Colon (tissue), 2 donors: ENCODE data around the gene SSU72.
"Not testable (repeated sequence)": the region's sequence is repeated elsewhere in the genome, so short reads cannot be mapped to it uniquely, and the experiment has no call there.

Experiments used
- FAIRE-seq: peaks from 2 replicates; lab custom pipeline; 2012; peaks lifted over from hg19 to GRCh38; lab: Jason Lieb, UNC
- donor health status: control.
- donor health status: control.

The SSU72 gene

DNA sequence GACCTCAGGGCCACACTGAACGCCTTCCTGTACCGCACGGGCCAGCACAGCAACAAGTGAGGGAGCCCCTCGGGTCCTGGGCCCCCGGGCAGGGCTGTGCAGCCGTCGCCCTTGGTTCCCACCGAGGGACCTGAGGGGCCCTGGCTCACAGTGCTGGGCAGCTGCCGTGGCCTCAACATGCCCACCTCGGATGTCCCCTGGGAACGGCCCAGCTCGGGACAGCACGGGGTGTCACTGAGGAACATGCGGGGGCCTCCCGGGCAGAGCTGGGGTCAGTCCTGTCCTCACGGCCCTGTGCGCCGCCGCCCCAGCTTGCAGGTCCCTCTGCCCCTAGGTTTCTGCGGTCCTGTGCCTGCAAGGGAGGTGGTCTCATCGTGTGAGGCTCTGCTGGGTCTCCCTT, 48.2 kb downstream of the SSU72 start:
- FAIRE-seq: not testable (repeated sequence)

DNA sequence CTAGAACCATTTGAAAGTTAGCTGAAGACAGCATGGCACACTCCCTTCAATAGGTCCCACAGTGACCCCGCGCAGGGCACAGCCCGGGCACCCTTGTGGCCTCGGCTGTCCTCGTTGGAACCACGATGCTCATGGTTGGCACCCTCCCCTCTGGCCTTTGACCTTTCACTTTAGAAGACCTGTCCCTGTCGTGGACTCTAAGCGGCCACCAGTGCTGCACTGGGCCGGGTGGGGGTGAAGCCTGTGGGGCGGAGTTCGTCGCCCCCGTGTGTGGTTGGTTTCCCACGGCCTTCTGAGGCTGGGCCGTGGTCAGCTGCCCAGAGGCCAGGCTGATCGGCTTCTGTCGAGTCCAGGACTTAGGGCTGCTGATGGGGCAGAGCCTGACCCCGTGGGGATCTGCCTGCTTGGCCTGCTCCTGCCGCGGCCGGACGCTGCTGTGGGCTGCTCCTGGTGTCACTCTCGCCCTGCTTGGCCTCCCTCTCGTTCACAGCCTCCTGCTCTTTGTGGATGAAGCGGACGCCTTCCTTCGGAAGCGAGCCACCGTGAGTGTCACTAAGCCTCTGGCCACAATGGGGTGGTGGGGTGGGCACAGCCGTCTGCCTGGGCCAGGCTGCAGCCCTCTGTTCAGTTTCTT, 49.8 kb downstream of the SSU72 start:
- not testable (repeated sequence) for FAIRE-seq

DNA sequence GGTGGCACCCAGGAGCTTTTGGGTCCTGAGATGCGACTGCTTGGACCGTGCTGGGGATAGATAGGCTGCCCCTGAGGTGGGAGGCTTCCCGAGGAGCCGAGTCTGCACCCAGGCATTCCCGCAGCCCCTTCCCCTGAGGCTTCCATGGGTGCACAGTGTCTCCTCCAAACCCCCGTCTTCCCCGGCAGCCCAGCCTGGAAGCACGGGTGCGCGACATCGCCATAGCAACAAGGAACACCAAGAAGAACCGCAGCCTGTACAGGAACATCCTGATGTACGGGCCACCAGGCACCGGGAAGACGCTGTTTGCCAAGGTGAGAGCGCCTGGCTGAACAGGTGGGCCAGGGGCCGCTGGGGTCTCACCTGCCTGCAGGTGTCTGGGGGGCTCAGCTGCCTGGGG, 51.0 kb downstream of the SSU72 start:
- not testable (repeated sequence) for FAIRE-seq

DNA sequence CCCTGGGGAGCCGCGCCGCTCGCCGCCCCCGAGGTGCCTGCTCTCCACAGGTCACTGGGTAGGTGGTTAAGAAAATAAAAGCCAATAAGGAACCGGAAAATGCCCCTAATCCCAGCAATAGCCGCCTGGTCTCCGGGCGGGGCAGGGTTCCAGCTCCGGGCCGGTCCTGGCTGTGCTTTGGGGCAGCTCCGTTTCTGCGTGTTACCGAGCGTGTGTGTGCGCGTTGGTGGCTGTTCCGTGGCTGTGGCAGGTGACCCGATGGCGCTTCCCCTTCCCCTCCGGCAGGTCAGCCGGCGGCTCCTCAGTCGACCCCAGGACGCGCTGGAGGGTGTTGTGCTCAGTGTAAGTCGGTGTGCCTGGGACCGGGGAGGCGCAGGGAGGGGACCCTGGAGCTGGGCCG, 51.4 kb downstream of the SSU72 start:
- not testable (repeated sequence) for FAIRE-seq

DNA sequence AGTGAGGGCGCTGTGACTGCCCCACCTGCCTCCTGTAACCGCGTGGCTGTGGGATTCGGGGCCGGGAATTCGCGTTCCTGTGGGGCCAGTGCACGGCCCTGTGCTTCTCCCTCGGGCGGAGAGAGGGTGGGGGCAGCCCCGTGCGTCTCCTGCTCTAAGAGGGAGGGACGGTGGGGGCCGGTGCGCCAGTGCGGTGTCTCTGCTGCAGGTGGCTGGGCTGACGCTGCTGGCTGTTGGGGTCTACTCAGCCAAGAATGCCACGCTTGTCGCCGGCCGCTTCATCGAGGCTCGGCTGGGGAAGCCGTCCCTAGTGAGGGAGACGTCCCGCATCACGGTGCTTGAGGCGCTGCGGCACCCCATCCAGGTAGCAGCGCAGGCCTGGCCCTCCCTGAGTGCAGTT, 52.1 kb downstream of the SSU72 start:
- FAIRE-seq: not testable (repeated sequence)

DNA sequence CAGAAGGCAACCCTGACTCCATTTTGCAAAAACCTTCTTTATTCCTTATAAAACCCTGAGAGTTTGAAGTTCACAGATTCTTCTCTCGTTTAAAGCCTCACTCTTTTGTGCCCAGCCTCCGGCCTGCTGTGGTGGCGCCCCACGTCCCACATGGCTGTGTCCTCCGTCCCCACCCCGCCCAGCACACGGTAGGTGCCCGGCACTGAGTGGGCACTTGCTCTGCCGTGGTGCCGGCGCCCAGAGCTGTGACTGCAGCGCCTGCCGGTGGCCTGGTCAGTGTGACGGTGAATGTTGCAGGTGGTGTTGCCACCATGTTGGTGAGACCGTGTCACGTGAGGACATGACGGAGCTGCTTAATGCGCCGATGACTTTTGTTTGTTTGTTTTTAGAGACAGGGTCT, 53.3 kb downstream of the SSU72 start:
- no peak for FAIRE-seq

DNA sequence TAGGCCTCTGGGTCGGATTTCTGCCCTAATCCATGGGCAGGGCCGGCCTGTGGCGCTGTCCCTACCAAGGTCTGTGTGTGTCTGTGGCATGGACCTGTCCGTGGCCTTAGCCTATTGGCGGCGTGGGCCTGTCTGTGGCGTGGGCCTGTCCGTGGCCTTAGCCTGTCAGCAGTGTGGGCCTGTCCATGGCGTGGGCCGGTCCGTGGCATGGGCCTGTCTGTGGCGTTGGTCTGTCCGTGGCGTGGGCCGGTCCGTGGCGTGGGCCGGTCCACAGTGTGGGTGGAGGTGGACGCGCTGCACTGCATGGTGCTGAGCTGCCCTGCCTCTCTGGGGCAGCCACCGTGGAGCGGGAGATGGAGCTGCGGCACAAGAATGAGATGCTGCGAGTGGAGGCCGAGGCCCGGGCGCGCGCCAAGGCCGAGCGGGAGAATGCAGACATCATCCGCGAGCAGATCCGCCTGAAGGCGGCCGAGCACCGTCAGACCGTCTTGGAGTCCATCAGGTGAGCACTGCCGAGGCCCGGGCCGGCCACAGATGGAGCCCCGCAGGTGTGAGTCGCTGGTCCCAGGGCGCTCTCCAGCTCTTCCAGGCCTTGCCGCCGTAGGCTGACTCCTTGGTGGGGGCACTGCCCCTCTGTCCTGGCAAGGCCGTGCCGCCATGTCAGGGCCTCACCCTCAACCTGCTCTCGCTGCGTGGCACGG, 54.7 kb downstream of the SSU72 start:
- FAIRE-seq: not testable (repeated sequence)

DNA sequence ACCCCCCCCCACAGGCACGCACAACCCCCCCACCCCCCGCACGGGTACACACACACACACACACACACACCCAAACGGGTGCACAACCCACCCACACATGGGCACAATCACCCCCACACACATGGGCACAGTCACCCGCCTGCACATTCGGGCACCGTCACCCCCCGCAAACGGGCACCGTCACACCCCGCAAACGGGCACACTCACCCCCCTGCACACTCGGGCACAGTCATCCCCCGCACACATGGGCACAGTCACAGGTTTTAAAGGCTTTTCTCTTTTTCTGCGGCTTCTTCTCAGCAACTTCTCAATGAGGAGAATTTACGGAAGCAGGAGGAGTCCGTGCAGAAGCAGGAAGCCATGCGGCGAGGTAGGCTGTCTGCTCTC, 56.0 kb downstream of the SSU72 start:
- FAIRE-seq: not testable (repeated sequence)

DNA sequence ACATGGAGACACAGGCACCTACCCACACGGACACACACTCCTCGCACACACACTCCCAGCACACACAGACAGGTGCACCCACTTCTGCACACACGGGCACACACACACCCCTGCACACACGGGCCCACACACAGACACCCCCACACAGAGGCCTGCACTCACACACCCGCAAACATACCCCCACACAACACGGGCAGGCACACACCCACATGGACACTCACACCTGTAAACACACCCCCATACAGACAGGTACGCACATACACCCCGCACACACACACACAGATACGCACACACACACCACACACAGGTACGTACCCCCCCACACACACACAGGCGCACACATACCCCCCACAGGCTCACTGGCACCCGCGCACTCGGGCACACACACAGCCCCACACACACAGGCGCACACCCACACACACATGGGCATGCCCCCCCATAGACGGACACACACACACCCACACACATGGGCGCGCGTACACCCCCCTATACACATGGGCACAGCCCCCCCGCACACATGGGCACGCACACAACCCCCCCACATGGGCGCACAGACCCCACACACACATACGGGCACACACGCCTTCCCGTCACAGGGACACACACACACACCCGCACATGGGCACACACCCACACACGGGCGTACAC, 56.6 kb downstream of the SSU72 start:
- no peak for FAIRE-seq

DNA sequence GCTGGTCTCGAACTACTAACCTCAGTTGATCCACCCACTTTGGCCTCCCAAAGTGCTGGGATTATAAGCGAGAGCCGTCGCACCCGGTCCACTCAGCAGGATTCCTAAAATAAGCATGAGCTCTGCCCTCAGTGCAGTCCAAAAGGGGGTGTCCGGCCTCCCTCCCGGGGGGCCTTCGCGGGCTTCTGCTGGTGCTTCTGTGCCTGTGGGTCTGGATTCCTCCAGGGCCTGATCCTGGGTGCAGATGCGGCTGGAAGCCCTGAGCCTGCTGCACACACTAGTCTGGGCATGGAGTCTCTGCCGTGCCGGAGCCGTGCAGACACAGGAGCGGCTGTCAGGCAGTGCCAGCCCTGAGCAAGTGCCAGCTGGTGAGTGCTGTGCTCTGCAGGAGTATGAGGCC, 57.7 kb downstream of the SSU72 start:
- FAIRE-seq: not testable (repeated sequence)

DNA sequence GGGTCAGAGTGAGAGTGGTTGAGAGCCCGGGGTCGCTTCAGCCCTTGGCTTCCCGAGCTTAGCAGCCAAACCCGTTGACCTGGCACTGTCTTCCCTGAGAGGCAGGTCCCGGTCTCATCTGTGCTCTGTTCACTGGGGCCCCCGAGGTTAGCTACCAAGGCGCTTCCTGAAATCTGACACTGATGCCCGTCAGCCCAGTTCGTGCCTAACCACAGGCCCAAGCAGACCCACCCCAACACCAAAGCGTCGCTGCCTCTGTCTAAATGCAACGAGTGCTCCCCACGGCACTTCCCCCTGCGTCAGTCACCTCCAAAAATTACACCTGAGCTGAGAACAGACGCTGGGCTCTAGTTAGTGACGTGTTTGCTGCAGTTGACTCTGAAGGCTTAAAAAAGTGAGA, 60.3 kb downstream of the SSU72 start:
- not testable (repeated sequence) for FAIRE-seq

DNA sequence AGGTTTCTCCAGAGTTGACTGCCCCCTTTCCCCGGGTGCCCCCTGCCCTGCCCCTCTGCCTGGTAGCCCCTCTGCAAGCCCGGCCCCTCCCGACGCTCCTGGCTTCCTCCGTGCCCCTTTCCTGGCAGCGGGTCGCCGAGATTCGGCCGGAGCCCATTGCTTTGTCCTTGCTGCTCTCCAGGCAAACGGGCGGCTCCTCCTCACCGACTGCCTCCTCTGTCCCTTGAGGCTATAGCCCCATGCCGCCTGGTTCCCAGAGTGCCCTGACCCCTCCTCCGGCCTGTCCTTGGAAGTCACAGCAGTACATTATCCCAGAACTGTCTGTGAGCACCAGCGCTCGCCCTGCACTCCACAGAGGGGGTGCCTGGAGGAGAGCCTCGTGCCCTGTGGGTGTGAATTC, 61.0 kb downstream of the SSU72 start:
- FAIRE-seq: not testable (repeated sequence)

DNA sequence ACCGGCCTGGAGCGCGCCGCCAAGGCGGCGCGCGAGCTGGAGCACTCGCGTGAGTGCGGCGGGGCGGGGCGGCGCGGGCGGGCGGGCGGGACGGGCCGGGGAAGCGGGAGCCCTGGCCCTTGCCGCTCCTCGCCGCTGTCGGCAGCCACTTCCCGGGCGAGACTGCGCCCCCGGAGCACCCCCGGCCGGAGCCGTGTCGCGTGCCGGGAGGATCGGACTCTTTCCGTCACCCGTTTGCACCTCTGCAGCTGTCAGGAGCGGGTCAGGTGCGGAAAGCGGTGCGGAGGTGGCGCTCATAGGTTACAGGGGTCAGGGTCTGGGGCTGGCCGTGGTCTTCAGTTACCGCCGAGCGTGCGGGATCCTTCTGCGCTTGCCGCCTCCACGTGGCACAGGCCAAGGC, 62.2 kb downstream of the SSU72 start:
- not testable (repeated sequence) for FAIRE-seq

DNA sequence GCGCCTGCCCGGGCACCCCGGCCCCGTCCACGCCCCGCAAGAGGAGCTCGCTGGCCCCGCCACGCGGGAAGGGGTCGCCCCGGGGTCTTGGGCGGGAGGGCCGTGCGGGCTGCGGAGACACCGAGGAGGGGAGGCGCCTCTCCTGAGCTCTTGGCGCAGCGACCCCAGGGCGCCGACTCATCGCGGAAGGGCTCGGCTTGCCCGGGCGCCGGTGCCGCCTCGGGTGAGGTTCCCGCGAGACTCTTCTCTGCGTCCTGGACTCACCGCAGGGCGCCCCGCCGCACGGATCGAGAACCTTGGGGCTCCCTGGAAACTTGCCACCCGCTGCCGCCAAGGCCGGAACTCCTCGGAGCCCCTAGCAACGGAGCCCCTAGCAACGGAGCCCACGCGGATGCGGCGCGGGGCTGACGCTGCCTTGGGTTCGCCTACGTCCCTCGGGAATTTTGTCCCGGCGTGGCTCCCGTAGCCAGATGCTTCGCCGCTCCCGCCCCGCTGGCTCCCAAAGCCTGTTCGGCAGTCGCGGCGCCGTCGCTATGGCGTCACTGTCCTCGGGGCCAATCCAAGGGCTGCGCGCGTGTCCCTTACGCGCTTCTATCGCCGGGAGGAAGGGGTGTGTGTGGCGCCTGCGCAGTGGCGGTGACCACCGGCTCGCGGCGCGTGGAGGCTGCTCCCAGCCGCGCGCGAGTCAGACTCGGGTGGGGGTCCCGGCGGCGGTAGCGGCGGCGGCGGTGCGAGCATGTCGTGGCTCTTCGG, 63.0 kb downstream of the SSU72 start, which contains the start of gene ATAD3A:
Gene ATAD3A, plus strand, starts transcription at position 630 of the 753 bp plus-strand sequence. Its CDS starts 107 bp downstream, at position 737.
- FAIRE-seq: no peak

DNA sequence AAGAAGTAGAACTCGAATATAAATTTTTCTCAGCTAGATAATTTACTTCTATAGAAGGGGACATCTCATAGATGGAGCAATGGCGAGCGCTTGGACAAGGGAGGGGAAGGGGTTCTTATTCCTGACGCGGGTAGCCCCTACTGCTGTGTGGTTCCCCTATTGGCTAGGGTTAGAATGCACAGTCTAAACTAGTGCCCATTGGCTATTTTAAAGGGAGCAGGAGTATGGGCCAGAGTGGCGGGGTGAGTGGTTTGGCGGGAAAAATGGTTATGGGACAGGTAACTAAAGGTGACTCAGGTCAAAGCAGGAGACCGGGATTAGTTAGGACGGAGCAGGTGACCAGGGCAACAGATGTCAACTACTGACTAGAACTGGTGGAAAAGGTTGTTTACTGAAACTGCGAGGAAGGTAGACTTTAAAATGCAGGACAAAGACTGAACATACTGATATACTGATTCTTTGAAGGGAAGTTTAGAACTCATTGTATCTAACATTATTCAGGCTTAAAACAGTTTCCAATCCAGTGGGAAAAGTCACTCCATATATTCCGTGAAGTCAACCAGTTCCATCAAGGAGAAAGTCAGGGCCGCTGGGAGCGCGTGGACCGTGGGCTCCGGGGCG, 63.6 kb downstream of the SSU72 start:
- no peak for FAIRE-seq

DNA sequence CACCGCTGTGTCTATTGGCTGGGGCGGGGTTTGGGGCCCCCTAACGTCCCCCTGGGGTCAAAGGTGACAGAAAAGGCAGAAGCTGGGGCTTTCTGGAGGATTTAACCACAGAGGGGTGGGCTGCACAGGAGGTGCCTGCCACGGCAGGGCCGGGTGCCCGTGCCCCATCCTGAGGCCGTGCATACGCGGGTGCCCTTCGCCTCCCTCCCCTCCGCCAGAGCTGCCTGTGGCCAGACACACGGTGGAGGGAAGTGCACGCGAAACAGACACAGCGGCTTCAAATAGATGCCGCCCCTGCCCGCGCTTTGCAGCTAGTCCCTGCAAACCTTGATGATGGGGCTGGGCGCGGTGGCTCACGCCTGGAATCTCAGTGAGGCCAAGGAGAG, 65.2 kb downstream of the SSU72 start:
- FAIRE-seq: not testable (repeated sequence)

DNA sequence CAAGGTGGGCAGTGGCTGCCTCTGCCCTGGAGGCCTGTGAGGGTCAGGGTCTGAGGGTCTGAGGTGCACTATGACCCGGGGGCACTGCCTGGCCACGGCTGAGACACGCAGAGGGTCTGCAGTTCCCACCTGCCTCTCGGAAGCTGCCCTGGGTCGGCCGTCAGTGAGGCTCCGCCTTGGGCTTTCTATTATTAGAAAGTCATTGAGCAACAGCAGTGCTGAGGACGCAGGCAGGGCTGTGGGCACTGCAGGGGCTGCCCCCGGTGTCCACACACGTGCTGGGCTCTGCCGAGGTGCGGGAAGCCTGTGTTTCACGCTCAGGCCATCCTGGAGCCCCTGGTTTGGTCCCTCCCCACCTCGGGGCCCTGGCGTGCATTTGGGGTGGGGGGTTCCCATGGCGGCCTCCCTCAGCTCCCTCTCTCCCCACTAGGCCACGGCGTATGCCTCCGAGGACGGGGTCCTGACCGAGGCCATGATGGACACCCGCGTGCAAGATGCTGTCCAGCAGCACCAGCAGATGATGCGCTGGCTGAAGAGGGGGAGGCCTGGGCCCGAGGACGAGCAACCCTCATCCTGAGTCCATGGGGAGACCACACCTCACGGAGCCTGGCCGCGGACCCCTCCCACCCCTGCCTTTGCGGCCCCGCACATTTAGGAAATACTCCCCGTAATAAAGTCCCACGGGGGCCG, 65.7 kb downstream of the SSU72 start:
- FAIRE-seq: not testable (repeated sequence)

DNA sequence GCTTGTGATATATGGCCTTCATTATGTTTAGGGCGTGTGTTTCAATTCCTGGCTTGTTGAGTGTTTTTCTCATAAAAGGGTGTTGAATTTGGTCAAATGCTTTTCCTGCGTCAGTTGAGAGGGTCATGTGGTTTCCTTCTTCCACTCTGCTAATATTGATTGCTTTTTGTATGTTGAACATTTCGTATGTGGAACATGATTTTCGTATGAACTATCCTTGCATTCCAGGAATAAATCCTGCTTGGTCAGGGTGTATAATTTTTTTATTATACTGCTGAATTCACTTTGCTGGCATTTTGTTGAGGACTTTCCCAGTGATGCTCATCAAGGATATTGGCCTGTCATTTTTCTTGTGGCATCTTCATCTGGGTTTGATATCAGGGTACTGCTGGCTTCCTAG, 67.4 kb downstream of the SSU72 start:
- FAIRE-seq: no peak

DNA sequence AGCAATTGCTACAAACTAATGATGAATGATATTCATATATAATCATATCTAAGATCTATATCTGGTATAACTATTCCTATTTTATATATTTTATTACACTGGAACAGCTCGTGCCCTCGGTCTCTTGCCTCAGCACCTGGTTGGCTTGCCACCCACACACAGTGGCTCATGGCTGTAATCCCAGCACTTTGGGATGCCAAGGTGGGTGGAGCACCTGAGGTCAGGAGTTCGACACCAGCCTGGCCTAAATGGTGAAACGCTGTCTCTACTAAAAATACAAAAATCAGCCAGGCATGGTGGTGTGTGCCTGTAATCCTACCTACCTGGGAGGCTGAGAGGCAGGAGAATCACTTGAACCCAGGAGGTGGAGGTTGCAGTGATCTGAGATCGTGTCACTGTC, 68.9 kb downstream of the SSU72 start:
- FAIRE-seq: not testable (repeated sequence)

DNA sequence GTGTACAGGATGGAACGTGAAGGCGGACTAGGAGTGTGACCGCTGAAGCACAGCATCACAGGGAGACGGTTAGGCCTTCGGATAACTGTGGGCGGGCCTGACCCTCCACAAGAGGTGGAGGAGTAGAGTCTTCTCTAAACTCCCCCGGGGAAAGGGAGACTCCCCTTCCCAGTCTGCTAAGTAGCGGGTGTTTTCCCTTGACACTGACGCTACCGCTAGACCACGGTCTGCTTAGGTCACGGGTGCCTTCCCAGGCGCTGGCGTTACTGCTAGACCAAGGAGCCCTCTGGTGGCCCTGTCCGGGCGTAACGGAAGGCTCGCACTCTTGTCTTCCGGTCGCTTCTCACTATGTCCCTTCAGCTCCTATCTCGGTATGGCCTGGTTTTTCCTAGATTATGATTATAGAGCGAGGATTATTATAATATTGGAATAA, 69.3 kb downstream of the SSU72 start:
- not testable (repeated sequence) for FAIRE-seq

DNA sequence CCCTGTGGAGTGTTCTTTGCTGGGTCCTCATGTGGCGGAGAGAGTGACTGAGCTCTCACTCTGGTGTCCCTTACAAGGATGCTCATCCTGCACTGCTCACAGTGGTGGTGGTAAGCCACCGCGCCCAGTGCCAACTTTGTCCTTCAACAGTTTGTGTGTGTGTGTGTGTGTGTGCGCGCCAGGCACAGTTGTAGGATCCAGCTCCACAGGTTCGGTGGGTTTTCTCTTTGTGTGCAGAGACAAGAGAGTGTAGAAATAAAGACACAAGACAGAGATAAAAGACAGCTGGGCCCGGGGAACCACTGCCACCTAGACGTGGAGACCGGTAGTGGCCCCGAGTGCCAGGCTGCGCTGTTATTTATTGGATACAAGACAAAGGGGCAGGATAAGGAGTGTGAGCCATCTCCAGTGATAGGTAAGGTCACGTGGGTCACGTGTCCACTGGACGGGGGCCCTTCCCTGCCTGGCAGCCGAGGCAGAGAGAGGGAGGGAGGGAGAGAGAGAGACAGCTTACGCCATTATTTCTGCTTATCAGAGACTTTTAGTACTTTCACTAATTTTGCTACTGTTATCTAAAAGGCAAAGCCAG, 69.8 kb downstream of the SSU72 start:
- not testable (repeated sequence) for FAIRE-seq
